LNCAP (cell line): Measurements from ENCODE around the gene CSMD2.

Experiments
- TF ChIP-seq, protein P1 (sequence below): fragments of 450-650 bp; IDR thresholded peaks from 2 replicates; pipeline ENCODE4 v1.5.1; 2017; ENCODE audit warnings: mild to moderate bottlenecking

The CSMD2 gene

DNA sequence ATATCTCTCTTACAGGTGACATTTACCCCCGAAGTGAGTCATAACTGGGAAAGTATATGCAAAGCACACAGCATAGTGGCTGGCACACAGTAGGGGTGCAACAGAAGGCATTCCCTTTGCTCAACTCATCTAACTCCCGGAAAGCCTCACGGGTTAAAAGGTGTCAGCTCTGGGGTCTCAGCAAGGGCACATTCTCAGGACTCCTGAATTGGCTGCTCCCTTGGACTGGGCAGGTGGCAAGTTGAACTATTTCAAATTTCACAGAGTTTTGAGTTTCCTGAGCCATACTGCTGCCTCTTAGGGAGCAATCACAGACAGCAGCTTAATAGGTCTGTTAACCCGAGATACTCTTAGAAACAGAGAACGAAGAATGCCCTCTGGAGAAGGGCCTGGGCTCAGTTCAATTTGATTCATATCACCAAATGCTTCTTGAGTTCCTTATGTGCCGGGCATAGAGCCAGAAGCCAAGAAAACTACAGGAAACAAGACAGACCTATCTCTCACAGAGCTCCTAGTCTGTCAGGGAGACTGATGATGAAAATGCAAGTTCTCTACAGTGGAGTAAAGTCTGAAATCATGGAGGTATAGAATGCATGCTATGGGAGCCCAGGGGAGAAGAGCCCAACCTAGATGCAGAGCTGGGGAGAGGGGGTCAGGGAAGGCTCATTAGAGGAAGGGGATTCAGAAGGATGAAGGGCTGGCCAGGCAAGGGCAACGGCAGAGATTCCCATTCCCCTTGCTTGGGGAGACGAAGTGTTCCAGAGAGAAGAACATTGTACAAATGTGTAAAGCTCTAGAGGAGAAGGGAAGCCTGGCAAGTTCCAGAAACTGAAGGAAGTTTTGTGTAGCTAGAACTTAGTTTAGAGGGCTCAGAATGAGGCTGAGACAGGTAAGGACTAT is 445.0 kb downstream of the CSMD2 start:
- TF ChIP-seq, protein P1, sequence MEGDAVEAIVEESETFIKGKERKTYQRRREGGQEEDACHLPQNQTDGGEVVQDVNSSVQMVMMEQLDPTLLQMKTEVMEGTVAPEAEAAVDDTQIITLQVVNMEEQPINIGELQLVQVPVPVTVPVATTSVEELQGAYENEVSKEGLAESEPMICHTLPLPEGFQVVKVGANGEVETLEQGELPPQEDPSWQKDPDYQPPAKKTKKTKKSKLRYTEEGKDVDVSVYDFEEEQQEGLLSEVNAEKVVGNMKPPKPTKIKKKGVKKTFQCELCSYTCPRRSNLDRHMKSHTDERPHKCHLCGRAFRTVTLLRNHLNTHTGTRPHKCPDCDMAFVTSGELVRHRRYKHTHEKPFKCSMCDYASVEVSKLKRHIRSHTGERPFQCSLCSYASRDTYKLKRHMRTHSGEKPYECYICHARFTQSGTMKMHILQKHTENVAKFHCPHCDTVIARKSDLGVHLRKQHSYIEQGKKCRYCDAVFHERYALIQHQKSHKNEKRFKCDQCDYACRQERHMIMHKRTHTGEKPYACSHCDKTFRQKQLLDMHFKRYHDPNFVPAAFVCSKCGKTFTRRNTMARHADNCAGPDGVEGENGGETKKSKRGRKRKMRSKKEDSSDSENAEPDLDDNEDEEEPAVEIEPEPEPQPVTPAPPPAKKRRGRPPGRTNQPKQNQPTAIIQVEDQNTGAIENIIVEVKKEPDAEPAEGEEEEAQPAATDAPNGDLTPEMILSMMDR: no peak

DNA sequence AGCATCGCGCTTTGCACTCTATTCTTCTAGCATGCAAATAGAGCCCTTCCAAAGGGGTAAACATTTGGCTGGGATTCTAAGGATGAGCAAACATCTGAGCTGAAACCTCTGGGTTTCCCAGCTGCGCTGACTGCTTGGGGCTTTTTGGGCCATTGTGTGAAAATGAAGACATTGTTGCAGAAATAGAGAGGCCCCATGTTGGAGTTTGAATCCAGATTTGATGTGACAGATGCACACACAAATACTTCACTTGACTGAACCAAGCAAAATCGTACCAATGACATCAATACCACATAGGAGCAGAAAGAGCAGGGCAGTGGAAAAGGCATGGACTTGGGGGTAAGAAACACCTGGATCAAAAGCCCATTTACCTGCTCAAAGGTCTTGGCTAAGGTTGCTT is 445.7 kb downstream of the CSMD2 start:
- TF ChIP-seq, protein P1: no peak

GRCh38 chr1:33718186-33718585 is 446.8 kb downstream of the CSMD2 start:
- TF ChIP-seq, protein P1: no peak

DNA sequence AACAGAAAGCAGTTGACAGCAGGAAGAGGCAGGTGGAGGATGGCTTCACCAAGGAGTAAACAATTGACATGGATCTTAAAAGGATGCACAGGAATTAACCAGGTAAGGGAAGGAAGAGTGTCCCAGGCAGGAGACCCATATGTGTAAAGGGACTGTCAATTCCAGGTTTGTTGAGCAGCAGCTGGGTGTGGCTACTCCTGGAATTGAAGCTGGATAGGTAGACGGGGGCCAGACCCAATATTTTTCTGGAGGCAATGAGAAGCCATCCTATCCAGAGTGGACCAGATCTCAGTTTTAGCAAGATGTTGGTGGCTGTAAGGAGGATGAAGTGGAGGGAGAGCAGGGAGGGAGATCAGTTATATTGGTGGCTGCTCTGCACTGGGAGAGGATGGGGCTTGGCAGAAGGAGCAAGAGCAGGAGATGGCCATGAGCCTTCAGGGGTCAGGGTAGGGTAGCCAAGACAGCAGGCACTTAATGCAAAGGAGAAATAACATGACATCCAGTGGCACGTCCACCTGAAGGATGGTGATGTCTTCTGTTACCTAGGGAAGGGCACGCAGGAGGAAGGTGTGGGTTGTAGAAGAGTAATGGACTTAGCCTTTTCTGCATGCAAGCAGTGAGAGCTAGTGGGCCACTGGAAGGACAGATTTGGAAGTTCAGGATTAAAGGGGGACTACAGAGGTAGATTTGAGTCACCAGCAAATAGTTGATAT is 447.9 kb downstream of the CSMD2 start:
- TF ChIP-seq, protein P1: no peak

DNA sequence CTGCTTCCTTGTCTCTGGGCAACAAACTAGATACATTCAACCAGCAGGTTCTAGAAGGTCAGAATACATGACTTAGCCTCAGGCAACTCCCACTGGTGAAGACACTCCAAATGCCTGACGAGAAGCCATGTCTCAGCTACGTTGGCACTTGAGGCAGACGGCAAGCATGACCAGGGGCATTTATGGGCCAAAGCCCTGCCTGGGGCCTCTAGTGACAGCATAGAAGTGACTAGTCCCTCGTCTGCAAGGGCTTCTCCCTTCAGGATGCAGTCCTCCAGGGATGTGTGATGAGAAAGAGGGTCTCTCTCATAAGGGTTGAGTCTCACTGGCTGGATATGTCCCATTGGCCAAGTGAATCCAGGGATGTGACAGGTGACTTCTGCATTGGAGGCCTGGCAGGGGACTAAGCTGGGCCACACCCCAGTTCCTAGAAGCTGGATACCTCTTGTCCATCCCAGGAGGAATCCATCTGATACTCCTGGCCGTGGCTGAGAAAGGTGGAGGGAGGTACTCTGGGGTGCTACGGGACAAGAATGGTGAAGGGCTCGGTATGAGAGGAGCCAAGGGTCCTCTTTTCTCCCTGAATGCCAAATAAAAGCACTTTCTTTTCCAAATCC is 449.7 kb downstream of the CSMD2 start:
- TF ChIP-seq, protein P1: no peak

DNA sequence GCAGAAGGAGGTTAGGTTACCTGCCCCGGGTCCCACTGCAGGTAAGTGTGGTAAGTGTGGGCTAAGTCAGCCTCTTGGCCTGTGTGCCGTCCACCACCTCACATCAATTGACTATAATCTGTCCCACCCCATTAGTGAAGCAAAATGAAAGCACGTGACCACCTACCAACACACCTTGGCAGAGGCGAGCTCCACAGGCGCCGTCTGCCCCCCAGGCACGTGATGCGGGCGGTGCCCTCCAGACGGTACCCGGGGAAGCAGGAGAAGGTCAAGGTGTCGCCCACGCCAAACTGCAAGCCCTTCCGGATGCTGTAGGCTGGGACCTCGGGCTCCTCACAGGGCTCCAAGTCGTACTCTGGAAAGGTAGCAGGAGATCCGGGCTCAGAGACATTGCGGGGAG is 450.6 kb downstream of the CSMD2 start:
- TF ChIP-seq, protein P1: no peak

- TF ChIP-seq, protein P1: no peak
Measured at GRCh38 chr1:33713058-33713877, 451.8 kb downstream of the CSMD2 start.
